Testis (tissue), 3 donors: ENCODE results near the gene ZNF584. TPM values are rescaled to one million over a fixed set of nuclear protein-coding genes. Genes with fewer than 3 reads are reported as not detected.
"Not testable (repeated sequence)": the region's sequence is repeated elsewhere in the genome, so short reads cannot be mapped to it uniquely, and the experiment has no call there.

Experiments used
- DNase-seq: peaks from one replicate; pipeline ENCODE4 v3.0.0-alpha.2; 2019
- H3K27ac ChIP-seq, 2 donors: fragments of 200-600 bp; sonication (generic); one replicate each; pipeline ENCODE4 v1.5.1; 2019
- H3K27me3 ChIP-seq: fragments of 200-600 bp; sonication (generic); one replicate; pipeline ENCODE4 v1.5.1; 2019
- H3K36me3 ChIP-seq: fragments of 200-600 bp; sonication (generic); one replicate; pipeline ENCODE4 v1.5.1; 2017; ENCODE audit warnings: low read depth; ENCODE audit errors: missing control alignments
- H3K4me1 ChIP-seq: fragments of 200-600 bp; sonication (generic); one replicate; pipeline ENCODE4 v1.5.1; 2019
- H3K4me3 ChIP-seq, 2 donors: fragments of 200-600 bp; sonication (generic); one replicate each; pipeline ENCODE4 v1.5.1; 2017 to 2019
- H3K9me3 ChIP-seq: fragments of 200-600 bp; sonication (generic); one replicate; pipeline ENCODE4 v1.5.1; 2017
- CTCF ChIP-seq, 3 experiments: fragments of 450-650 bp in 2 of 3; fragments of 200-600 bp in 1 of 3; sonication (generic) in 1 of 3; IDR thresholded peaks; one replicate each; pipeline ENCODE4 v1.5.1; 2016 to 2019; ENCODE audit warnings: antibody characterized with exemption in 3 of 3, mild to moderate bottlenecking in 2 of 3, moderate library complexity in 1 of 3
- POLR2A ChIP-seq: fragments of 450-650 bp; IDR thresholded peaks from one replicate; pipeline ENCODE4 v1.6.1; 2017; ENCODE audit warnings: antibody characterized with exemption, mild to moderate bottlenecking, moderate library complexity
- WGBS, 2 donors: methylation state at CpG; one replicate each; pipeline ENCODE4 v1.1.5; 2018; 5-methylcytosine and 5-hydroxymethylcytosine counted together
- intact Hi-C: fragments of 100-400 bp; cut with DNase I; formaldehyde crosslinking; loops from one replicate; pipeline ENCODE4 v1.15.1; 2023; ENCODE audit warnings: low total_unique reads
- polyA plus RNA-seq: library from polyadenylated mRNA; stranded (reverse); fragments of 350-450 nt; fragmentation: Illumina TruSeq; extraction: RNeasy Lipid Tissue Mini Kit (QIAGEN cat#74804); gene quantifications from one replicate; pipeline ENCODE4 v1.2.3, GENCODE V29; 2014; ENCODE audit warnings: low read depth, low replicate concordance; ENCODE audit not compliant: insufficient read depth
- total RNA-seq, 2 donors: library from RNA; depleted of rRNA; stranded (reverse); fragments of >200 nt; gene quantifications; one replicate each; pipeline ENCODE4 v1.2.3, GENCODE V29; 2016

The ZNF584 gene
- total and polyA plus RNA-seq, 3 donors from 2014 or later: 10.4 to 33.9 (median 22.1) TPM

DNA sequence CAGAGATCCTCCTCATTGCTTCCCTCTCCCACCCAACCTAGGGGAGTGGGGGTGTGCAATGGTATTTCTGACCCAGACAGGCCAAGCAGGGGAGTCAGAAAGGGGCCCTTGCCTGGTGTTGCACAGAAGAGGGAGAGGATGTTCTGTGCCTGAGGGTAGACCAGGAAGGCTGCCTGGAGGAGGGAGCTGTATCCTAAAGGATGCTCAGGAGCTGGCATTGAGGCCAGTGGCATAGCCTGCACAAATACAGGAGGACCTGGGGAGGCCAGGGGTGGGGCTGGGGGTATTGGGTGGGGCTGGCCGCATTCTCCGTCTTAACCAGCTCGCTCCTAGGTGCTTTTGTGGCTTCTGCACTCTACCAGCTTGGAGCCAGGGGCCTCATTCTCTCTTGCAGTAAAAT lies 8.5 kb upstream of the ZNF584 start:
- no peaks in the 10 kb centered on the region for H3K27me3 ChIP-seq
- no peak overlapping the region for H3K4me3 ChIP-seq
- DNase-seq: no peak
- TF ChIP-seq POLR2A (no peak), CTCF (IDR thresholded peaks at IDR 0.05) (no peak)
- intact Hi-C loops: no loop called here
- WGBS, 2 donors: 97% methylated on average over 3 of the region's 3 CpGs; no CpG with 5 or more reads in 1 of the 2 donors
- H3K27ac ChIP-seq: no peak overlapping the region
- no peaks in the 10 kb centered on the region for H3K9me3 ChIP-seq
- no peaks in the 10 kb centered on the region for H3K36me3 ChIP-seq
- H3K4me1 ChIP-seq: peaks cover 17% of the 10 kb centered on the region

GRCh38 chr19:58400316-58400915 lies 8.0 kb upstream of the ZNF584 start:
- intact Hi-C loops: no loop called here
- peak overlapping the region; percentile 54 to 69 for H3K4me3 ChIP-seq
- H3K36me3 ChIP-seq: no peaks in the 10 kb centered on the region
- H3K27me3 ChIP-seq: no peaks in the 10 kb centered on the region
- TF ChIP-seq CTCF (IDR thresholded peaks at IDR 0.05) (no peak), POLR2A (no peak)
- no peaks in the 10 kb centered on the region for H3K9me3 ChIP-seq
- no peak for DNase-seq
- peaks cover 17% of the 10 kb centered on the region for H3K4me1 ChIP-seq
- no peak overlapping the region for H3K27ac ChIP-seq
- 41 to 44% methylated on average over 14 to 18 of the region's 18 CpGs for WGBS, 2 donors

- TF ChIP-seq CTCF (IDR thresholded peaks at IDR 0.05) (peak in 1 of 3 experiments; percentile 3), POLR2A (no peak)
- Histone ChIP-seq H3K27me3 (no peaks in the 10 kb centered on the region), H3K9me3 (no peaks in the 10 kb centered on the region), H3K4me1 (peaks cover 12% of the 10 kb centered on the region), H3K27ac (peak overlapping the region; percentile 52 to 65), H3K36me3 (no peaks in the 10 kb centered on the region), H3K4me3 (peak overlapping the region; percentile 54 to 69)
- DNase-seq: peak; percentile 100
- 1 to 3% methylated on average over 14 to 80 of the region's 80 CpGs for WGBS, 2 donors
- intact Hi-C loops: no loop called here
These were observed 7.3 kb upstream of the ZNF584 start for GRCh38 chr19:58400916-58401839.

- intact Hi-C loops: no loop called here
- Histone ChIP-seq H3K4me1 (peaks cover 12% of the 10 kb centered on the region), H3K27me3 (no peaks in the 10 kb centered on the region), H3K27ac (peak overlapping the region; percentile 52 to 65), H3K4me3 (peak overlapping the region; percentile 54 to 69), H3K9me3 (no peaks in the 10 kb centered on the region), H3K36me3 (no peaks in the 10 kb centered on the region)
- no peak for DNase-seq
- WGBS, 2 donors: 25 to 27% methylated on average over 23 of the region's 23 CpGs
- TF ChIP-seq CTCF (IDR thresholded peaks at IDR 0.05) (no peak), POLR2A (no peak)
These were observed 6.5 kb upstream of the ZNF584 start for GRCh38 chr19:58401840-58402421.

- H3K27ac ChIP-seq, DNase-seq, H3K4me3 ChIP-seq, intact Hi-C loops, H3K27me3 ChIP-seq, H3K36me3 ChIP-seq, H3K9me3 ChIP-seq: not testable (repeated sequence)
- WGBS, 2 donors: 74% methylated on average over 5 of the region's 5 CpGs
- H3K4me1 ChIP-seq: peaks cover 20% of the 10 kb centered on the region
These were observed 4.5 kb upstream of the ZNF584 start for GRCh38 chr19:58403920-58404478.
